ENCODE measurements around the gene ZMIZ1.

ZMIZ1 gene

DNA sequence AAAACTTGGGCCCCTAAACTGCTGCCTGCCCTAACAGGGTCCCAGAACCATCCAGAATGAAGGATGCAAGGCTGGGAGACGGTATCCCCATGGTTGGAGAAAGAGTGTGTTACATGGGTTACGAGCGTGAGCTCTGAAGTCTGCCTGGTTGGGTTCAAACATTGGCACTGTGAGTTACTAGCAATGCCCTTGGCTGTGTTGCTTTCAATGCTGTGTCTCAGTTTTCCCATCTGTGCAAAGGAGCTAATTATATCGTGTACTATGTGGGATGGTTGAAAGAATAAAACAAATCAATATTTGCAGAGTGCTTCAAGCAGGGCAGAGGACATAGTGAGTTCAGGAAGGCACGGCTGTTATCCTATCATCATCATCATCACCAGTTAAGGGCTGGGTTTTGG lies 114.7 kb downstream of the ZMIZ1 start:
- in situ Hi-C loops (cut with HindIII; ENCODE audit: low pct_unique_long_range_greater_than_20kb, low sequenced_read_pairs): no loop called here
- no peak for DNase-seq (ENCODE audit: low read depth in 1 of 2, low spot score in 1 of 2)
- TF ChIP-seq JUND (IDR thresholded peaks at IDR 0.05; ENCODE audit: low read depth): no peak

DNA sequence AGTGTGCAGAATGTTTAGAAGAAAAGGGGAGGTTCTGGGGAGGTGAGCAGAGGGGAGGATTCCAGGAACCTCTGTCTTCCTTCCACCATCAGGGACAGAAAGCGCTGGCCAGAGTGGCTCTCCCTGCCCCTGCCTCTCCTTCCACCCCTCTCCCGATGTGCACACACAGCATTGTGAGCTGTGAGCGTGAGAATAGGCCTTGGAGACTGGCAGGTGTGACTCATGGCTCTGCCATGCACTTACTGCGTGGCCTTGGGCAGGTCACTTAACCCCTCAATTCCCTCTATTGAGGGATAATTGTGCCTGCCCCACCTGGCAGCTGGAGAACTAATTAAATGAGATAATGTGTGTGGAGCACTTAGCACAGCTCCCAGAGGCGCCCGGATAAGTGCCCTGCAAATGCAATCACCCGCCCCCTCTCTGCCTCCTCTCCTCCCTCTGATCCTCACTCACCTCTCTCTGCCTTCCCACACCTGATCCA lies 115.4 kb downstream of the ZMIZ1 start:
- DNase-seq (ENCODE audit: low read depth in 1 of 2, low spot score in 1 of 2): peak in 1 of 2 experiments; percentile 78
- no peak for TF ChIP-seq JUND (IDR thresholded peaks at IDR 0.05; ENCODE audit: low read depth)
- in situ Hi-C loops (cut with HindIII; ENCODE audit: low pct_unique_long_range_greater_than_20kb, low sequenced_read_pairs): no loop called here

DNA sequence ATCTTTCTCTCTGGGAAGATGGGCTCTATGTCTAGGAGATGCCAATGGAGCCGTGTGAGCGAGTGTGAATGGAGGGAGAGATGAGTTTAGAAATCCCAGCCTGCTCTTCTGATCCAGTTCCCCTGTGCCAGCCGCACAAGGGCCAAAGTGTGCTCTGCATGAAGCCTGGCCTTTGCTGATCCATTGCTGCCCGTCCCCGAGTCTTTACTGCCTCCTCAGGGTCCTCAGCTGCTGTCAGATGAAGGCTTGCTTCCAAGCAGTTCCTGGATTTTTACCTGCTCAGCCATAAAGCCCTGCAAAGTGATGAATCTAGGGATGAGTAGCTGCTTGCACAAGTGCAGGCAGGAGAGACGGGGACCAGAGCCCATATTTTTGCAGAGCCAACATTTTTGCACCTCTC lies 115.9 kb downstream of the ZMIZ1 start:
- no peak for DNase-seq (ENCODE audit: low read depth in 1 of 2, low spot score in 1 of 2)
- in situ Hi-C loops (cut with HindIII; ENCODE audit: low pct_unique_long_range_greater_than_20kb, low sequenced_read_pairs): no loop called here
- TF ChIP-seq JUND (IDR thresholded peaks at IDR 0.05; ENCODE audit: low read depth): no peak

DNA sequence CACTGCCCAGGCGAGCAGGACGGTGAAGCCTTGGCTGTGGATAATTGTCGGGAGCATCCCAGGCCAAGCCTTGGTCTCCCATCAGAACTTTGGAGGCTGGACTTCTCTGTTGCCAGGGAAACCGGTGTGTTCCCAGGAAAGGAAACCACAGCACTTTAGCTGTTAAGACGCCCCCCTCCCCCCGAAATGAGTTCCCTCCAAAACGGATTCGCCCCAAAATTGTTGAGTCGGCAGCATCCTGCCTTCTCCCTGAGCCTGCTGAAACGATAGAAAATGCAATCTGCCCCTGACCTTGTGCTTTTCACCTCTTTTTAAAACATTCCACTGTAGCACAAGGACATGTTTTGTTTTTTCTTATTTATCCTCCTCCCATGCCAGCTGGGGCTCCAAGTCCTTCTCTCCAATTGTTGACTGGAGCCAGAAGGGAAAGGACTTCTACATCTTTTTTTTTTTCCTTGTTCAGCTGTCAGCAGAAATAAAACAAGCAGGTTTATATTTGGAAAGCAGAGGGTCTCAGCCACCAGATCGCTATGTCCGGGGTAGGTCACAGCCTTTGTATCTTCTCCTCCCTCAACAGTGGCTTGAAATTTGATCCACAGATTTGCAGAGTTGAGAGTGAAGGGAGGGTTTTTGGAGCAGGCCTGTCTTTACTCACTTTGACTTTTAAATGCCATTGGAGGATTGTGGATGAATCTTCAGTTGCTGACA lies 116.5 kb downstream of the ZMIZ1 start:
- in situ Hi-C loops (cut with HindIII; ENCODE audit: low pct_unique_long_range_greater_than_20kb, low sequenced_read_pairs): no loop called here
- no peak for TF ChIP-seq JUND (IDR thresholded peaks at IDR 0.05; ENCODE audit: low read depth)
- no peak for DNase-seq (ENCODE audit: low read depth in 1 of 2, low spot score in 1 of 2)

DNA sequence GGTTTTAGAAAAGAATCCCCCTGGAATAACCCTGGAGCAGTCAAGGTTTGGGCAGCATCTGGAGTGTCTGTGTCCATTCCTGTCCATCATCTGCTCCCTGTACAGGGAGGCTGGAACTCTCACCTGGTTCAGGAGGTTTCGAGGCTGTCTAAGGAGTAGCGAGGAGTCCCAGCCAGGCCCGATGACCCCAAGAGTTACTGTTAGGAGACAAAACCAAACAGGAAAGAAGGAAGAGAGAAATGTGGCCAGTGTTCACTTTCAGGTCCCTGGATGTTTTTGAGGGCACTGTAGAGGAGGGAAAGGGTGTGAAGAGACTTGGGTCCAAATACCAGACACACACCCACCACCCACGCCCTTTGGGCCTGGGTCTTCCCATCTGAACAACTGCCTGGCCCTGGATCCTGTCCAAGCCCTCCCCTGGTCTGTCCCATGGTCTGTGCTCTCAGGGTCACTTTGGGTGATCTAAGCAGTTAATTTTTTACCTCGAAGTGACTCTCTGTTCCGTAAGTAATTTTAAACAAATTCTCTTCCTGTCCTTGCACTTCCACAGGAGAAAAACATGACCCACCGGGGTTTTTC lies 117.1 kb downstream of the ZMIZ1 start:
- no peak for DNase-seq (ENCODE audit: low read depth in 1 of 2, low spot score in 1 of 2)
- no peak for TF ChIP-seq JUND (IDR thresholded peaks at IDR 0.05; ENCODE audit: low read depth)
- in situ Hi-C loops (cut with HindIII; ENCODE audit: low pct_unique_long_range_greater_than_20kb, low sequenced_read_pairs): no loop called here

DNA sequence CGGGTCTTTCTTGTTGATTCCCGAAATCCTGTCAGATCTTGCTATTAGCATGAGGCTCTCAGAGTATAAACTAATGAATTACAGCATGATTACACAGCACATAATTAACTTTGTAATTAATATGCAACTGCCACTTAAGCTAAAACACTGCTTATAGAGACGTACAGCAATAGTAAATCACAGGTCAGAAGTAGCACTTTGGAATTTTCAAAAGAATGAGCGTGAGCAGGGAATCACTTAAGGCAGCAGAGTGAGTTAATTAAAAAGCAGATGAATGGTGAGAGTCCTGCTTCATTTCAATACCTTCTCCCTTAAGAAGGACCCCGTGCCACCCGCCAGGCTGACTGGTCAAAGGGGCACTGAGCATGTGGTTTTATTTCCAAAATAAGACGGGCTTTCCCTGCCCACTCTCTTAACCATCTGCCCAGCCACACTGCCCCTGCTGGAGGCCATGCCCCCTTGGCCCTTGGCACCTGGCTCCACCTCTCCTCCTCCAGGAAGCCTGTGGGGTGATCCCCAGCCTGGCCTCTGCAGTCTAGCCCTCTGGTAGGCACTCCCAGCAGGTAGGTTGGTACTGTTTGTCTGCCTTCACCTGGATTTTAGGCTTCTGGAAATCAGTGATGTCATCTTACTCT lies 117.8 kb downstream of the ZMIZ1 start:
- DNase-seq (ENCODE audit: low read depth in 1 of 2, low spot score in 1 of 2): no peak
- no peak for TF ChIP-seq JUND (IDR thresholded peaks at IDR 0.05; ENCODE audit: low read depth)
- in situ Hi-C loops (cut with HindIII; ENCODE audit: low pct_unique_long_range_greater_than_20kb, low sequenced_read_pairs): no loop called here

DNA sequence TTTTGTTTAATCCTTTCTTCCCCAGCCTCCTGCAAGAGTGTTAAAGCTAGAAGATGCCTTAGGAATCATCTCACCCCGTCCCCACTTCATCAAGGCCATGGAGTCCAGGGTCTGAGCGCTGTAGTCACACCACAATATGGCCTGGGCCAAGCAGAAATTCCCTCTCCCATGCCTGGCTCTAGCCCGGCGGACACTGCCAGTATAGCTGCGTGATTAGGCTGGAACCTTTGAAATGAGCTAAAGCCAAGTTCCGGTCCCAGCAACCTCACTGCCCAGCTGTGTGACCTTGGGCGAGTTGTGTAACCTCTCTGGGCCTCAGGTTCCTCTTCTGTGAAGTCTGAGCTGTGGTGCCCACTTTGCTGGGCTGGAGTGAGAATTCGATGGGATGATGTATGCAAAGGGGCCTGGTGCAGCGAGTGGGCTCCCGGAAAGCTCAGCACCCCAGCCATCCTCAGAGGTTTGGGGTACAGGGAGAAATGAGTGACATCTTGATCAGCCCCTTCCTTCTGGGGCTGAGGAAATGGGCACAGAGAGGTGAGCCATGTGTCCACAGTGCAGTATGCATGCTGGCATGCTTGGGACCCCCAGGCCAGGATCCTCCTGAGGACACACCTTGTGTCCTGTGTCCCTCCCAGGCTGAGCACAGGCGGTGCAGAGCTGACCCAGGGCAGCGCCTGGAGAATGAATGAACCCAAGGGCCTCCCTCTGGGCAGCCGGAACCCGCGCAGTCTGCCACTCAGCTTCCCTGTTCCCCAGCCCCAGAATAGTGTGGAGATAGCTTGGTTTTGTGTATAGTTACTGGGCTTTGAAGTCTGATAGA lies 118.6 kb downstream of the ZMIZ1 start:
- in situ Hi-C loops (cut with HindIII; ENCODE audit: low pct_unique_long_range_greater_than_20kb, low sequenced_read_pairs): no loop called here
- TF ChIP-seq JUND (IDR thresholded peaks at IDR 0.05; ENCODE audit: low read depth): no peak
- DNase-seq (ENCODE audit: low read depth in 1 of 2, low spot score in 1 of 2): no peak

DNA sequence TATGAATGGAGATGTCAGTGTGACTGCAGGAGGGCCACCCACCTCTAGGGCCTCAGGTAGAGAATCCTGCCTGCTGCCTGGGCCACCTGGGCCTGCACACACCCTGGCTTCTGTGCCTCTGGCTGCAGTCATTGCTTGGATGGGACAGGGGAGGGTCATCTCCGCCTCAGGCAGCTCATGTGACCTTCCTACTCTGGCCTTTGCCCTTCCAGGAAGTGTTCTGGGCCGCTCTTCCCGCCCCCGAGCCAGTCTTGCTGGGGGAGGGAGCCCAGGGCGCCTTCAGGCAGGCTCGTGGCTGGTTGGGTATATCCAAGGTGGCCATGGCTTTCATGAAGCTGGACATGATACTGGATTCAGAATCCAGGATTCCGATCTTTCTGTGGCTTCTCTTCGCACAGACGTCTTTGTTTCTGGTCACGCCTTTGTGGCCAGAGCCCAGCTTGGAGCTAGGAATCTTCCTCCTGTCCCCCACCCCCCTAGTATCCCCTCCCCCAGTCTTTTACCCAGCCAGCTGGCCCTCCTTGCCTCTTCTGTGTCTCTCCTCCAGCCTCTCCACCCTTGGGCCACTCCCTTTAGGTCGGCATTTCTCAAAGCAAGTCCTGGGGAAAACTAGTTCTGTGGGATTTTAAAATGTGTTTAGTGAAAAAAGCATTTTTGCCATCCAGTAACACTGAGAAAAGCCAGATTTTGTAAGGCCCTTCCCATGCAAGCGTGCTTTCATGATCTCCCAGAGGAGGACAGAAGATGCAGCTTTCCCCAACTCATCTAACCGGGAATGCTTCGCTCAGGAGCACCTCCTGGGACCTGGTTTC lies 119.6 kb downstream of the ZMIZ1 start:
- in situ Hi-C loops (cut with HindIII; ENCODE audit: low pct_unique_long_range_greater_than_20kb, low sequenced_read_pairs): no loop called here
- TF ChIP-seq JUND (IDR thresholded peaks at IDR 0.05; ENCODE audit: low read depth): no peak
- DNase-seq (ENCODE audit: low read depth in 1 of 2, low spot score in 1 of 2): no peak

DNA sequence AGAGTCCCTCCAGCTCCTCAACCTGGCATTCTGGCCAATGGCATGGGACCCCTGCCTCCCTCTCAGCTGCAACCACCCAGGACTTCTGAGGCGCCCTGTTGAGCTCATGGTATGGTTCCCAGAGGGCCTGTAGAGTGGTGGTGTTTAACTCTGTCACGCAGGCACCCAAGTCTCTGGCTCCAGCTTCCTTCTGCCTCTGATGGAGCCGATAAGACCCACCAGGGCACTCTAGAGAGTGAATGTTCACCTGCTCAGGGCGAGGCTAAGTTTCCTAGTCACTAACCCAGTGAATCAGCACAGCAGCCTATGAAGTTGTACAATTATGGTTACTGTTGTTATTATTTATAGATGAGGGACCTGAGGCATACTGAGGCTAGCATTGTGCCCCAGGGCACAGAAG lies 120.4 kb downstream of the ZMIZ1 start:
- TF ChIP-seq JUND (IDR thresholded peaks at IDR 0.05; ENCODE audit: low read depth): no peak
- no peak for DNase-seq (ENCODE audit: low read depth in 1 of 2, low spot score in 1 of 2)
- in situ Hi-C loops (cut with HindIII; ENCODE audit: low pct_unique_long_range_greater_than_20kb, low sequenced_read_pairs): no loop called here

DNA sequence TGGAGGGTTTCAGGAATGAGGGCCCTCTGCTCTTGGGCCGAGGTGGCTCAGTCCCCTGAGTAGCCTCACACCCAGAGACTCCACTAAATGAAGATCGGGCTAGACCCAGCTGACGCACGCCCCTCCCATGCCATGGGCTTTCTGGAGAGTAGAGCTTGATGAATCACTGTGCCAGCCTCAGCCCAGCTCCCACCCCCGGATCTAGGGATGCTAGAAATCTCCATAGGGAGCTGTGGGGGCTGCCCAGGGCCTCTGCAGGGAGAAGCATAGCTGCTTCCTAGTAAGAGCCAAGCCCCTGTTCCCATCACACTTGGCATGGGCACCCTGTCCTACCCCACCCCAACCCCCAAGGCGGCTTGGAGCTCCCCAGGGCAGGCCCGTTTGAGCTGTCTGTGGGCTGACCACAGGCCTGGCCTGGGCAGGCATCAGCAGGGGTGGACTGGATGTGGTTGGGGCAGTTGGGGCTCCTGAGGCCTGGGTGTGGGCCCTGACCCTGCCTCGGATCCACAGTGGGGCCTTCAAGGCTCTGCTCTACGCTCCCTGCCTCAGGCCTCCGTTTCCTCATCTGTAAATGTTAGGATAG lies 121.2 kb downstream of the ZMIZ1 start:
- DNase-seq (ENCODE audit: low read depth in 1 of 2, low spot score in 1 of 2): no peak
- no peak for TF ChIP-seq JUND (IDR thresholded peaks at IDR 0.05; ENCODE audit: low read depth)
- in situ Hi-C loops (cut with HindIII; ENCODE audit: low pct_unique_long_range_greater_than_20kb, low sequenced_read_pairs): no loop called here

DNA sequence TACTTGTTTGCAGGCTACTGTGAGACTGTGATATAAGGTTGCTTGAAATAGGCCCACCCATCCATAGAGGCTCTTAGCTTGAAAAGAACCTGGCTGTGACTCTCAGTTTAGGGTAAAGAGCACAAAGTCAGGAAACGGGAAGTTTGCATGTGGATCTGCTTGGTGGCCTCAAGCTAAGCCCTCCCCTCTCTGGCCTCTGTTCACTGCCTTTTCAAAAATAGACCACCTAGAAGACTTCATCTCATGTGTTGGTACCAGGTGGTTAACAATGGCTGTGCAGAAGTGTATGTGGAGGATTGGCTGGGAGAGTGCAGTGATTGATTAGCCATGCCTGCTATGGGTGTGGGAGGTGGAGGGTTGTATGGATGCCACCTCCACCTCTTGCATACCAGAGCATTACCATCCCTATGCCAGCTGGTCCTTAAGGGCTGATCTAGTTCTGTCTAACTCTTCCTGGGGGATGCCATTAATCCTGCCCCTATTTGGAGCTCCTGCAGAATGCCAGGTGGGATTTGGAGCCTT lies 122.0 kb downstream of the ZMIZ1 start:
- DNase-seq (ENCODE audit: low read depth in 1 of 2, low spot score in 1 of 2): no peak
- TF ChIP-seq JUND (IDR thresholded peaks at IDR 0.05; ENCODE audit: low read depth): no peak
- in situ Hi-C loops (cut with HindIII; ENCODE audit: low pct_unique_long_range_greater_than_20kb, low sequenced_read_pairs): no loop called here
